ENCODE data around the gene EVL. TPM values are rescaled to one million over a fixed set of nuclear protein-coding genes. Genes with fewer than 3 reads are reported as not detected.

The EVL gene
- total and polyA plus RNA-seq, 2 donors (not counting 1 experiment from before 2014, with no cell fraction given), result 23.5 to 28.1 TPM

DNA sequence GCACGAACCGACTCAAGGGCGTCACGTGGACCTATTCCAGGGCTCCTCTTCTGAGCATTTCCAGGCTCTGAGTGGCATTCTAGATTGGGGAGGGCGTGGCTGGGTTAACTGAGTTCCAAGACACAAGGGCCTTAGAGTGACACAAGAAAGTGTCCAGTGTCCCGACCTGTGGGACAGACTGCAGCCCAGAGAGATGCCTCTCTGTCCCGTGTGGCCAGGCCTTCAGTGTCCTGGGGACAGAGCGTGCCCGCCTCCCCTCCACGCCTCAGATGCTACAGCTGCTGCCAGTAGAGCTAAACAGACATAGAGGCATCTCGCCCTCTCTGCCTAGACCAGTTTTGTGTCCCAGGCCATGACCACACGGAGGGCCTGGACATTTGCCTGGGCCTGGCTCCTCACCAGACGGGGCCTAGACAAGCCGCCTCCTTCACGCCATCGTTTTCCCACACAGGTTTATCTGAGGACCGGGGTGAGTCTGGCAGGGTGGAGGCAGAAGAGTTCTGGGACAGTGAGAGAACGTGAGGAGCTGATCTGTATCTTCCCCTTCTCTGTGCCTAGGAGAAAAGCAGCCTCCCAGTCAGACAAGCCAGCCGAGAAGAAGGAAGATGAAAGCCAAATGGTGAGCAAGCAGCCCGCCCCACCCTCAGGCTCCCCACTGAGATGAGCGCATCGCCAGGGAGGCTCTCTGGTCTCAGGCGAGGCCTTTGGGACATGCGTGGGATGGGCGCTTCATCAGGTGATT lies 67.1 kb downstream of the EVL start:
- DNase-seq (ENCODE audit: low read depth in 2 of 2), result peak in 1 of 2 donors; percentile 32
- Histone ChIP-seq H3K4me2 (ENCODE audit: extremely low read depth, insufficient read depth, low read length) (no peak overlapping the region), H3K9ac (ENCODE audit: insufficient read depth, low read length) (no peak overlapping the region), H3K27ac (ENCODE audit: insufficient read depth, low read length) (peak overlapping the region; percentile 19), H3K79me2 (ENCODE audit: control insufficient read depth, insufficient read depth, low read length) (no peaks in the 10 kb centered on the region), H4K20me1 (ENCODE audit: control insufficient read depth, extremely low read depth, insufficient read depth, low read length) (no peaks in the 10 kb centered on the region), H3K36me3 (ENCODE audit: control insufficient read depth, insufficient read depth, low read length) (no peaks in the 10 kb centered on the region), H2AFZ (ENCODE audit: low read length) (no peak overlapping the region), H3K27me3 (ENCODE audit: control insufficient read depth, insufficient read depth, low read length) (no peaks in the 10 kb centered on the region), H3K4me3 (replicated peaks in 1 of 4; ENCODE audit: control extremely low read depth in 1 of 4, insufficient read depth in 1 of 4, low read depth in 3 of 4, low read length in 4 of 4) (no peak overlapping the region), H3K9me3 (ENCODE audit: control insufficient read depth, insufficient read depth, low read depth, low read length) (no peaks in the 10 kb centered on the region), H3K4me1 (ENCODE audit: control insufficient read depth, extremely low read depth, insufficient read depth, low read length) (no peaks in the 10 kb centered on the region)
- no peak for TF ChIP-seq EZH2 (IDR thresholded peaks at IDR 0.05; ENCODE audit: low read length, missing control alignments)
- TF ChIP-seq, protein P1, sequence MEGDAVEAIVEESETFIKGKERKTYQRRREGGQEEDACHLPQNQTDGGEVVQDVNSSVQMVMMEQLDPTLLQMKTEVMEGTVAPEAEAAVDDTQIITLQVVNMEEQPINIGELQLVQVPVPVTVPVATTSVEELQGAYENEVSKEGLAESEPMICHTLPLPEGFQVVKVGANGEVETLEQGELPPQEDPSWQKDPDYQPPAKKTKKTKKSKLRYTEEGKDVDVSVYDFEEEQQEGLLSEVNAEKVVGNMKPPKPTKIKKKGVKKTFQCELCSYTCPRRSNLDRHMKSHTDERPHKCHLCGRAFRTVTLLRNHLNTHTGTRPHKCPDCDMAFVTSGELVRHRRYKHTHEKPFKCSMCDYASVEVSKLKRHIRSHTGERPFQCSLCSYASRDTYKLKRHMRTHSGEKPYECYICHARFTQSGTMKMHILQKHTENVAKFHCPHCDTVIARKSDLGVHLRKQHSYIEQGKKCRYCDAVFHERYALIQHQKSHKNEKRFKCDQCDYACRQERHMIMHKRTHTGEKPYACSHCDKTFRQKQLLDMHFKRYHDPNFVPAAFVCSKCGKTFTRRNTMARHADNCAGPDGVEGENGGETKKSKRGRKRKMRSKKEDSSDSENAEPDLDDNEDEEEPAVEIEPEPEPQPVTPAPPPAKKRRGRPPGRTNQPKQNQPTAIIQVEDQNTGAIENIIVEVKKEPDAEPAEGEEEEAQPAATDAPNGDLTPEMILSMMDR (conservative IDR thresholded peaks at IDR 0.05 in 1 of 2, IDR thresholded peaks at IDR 0.05 in 1 of 2; ENCODE audit: low read depth in 1 of 2, low read length in 2 of 2), result no peak

DNA sequence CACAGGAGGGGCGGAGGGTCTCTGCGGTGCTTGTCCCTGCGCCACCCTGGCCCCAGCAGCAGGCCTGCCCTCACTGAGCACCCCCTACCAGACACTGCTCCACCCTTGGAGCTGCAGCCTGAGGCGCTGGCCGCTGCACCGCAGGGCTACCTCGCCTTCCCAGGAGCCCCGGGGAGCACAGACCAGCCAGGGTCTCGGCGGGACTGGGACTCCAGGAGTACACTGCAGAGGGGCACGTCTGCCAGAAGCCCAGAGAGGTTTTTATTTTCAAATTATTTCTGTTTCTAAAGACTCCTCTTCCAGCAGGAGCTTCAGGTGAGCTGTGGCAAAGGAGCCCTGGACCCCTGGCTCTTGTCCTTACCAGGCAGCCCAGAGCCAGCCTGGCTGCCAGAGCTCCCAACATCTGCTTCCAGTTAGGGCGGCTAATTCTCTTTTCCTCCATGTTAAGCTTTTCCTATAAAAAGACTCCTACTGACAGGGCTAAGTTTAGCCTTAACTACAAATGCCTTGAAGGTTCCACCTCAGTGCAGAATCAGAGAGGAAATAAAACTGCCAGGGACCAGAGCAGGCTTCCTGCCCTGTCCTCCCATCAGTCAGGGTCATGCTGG lies 67.8 kb downstream of the EVL start:
- H4K20me1 ChIP-seq (ENCODE audit: control insufficient read depth, extremely low read depth, insufficient read depth, low read length), result no peaks in the 10 kb centered on the region
- H3K27me3 ChIP-seq (ENCODE audit: control insufficient read depth, insufficient read depth, low read length), result no peaks in the 10 kb centered on the region
- no peaks in the 10 kb centered on the region for H3K36me3 ChIP-seq (ENCODE audit: control insufficient read depth, insufficient read depth, low read length)
- H3K27ac ChIP-seq (ENCODE audit: insufficient read depth, low read length), result no peak overlapping the region
- no peak overlapping the region for H3K4me2 ChIP-seq (ENCODE audit: extremely low read depth, insufficient read depth, low read length)
- H2AFZ ChIP-seq (ENCODE audit: low read length), result no peak overlapping the region
- TF ChIP-seq, protein P1 (conservative IDR thresholded peaks at IDR 0.05 in 1 of 2, IDR thresholded peaks at IDR 0.05 in 1 of 2; ENCODE audit: low read depth in 1 of 2, low read length in 2 of 2), result no peak
- TF ChIP-seq EZH2 (IDR thresholded peaks at IDR 0.05; ENCODE audit: low read length, missing control alignments), result no peak
- H3K9me3 ChIP-seq (ENCODE audit: control insufficient read depth, insufficient read depth, low read depth, low read length), result no peaks in the 10 kb centered on the region
- no peak overlapping the region for H3K4me3 ChIP-seq (replicated peaks in 1 of 4; ENCODE audit: control extremely low read depth in 1 of 4, insufficient read depth in 1 of 4, low read depth in 3 of 4, low read length in 4 of 4)
- no peaks in the 10 kb centered on the region for H3K79me2 ChIP-seq (ENCODE audit: control insufficient read depth, insufficient read depth, low read length)
- DNase-seq (ENCODE audit: low read depth in 2 of 2), result no peak
- H3K9ac ChIP-seq (ENCODE audit: insufficient read depth, low read length), result no peak overlapping the region
- no peaks in the 10 kb centered on the region for H3K4me1 ChIP-seq (ENCODE audit: control insufficient read depth, extremely low read depth, insufficient read depth, low read length)

GRCh38 chr14:100134586-100134985 lies 69.4 kb downstream of the EVL start:
- Histone ChIP-seq H3K4me3 (replicated peaks in 1 of 4; ENCODE audit: control extremely low read depth in 1 of 4, insufficient read depth in 1 of 4, low read depth in 3 of 4, low read length in 4 of 4) (no peak overlapping the region), H2AFZ (ENCODE audit: low read length) (no peak overlapping the region), H3K4me2 (ENCODE audit: extremely low read depth, insufficient read depth, low read length) (no peak overlapping the region), H3K36me3 (ENCODE audit: control insufficient read depth, insufficient read depth, low read length) (no peaks in the 10 kb centered on the region), H3K27me3 (ENCODE audit: control insufficient read depth, insufficient read depth, low read length) (no peaks in the 10 kb centered on the region), H3K27ac (ENCODE audit: insufficient read depth, low read length) (no peak overlapping the region), H4K20me1 (ENCODE audit: control insufficient read depth, extremely low read depth, insufficient read depth, low read length) (no peaks in the 10 kb centered on the region), H3K79me2 (ENCODE audit: control insufficient read depth, insufficient read depth, low read length) (no peaks in the 10 kb centered on the region), H3K9ac (ENCODE audit: insufficient read depth, low read length) (no peak overlapping the region), H3K9me3 (ENCODE audit: control insufficient read depth, insufficient read depth, low read depth, low read length) (no peaks in the 10 kb centered on the region), H3K4me1 (ENCODE audit: control insufficient read depth, extremely low read depth, insufficient read depth, low read length) (no peaks in the 10 kb centered on the region)
- TF ChIP-seq EZH2 (IDR thresholded peaks at IDR 0.05; ENCODE audit: low read length, missing control alignments), result no peak
- TF ChIP-seq, protein P1 (conservative IDR thresholded peaks at IDR 0.05 in 1 of 2, IDR thresholded peaks at IDR 0.05 in 1 of 2; ENCODE audit: low read depth in 1 of 2, low read length in 2 of 2), result no peak
- no peak for DNase-seq (ENCODE audit: low read depth in 2 of 2)

Data from fibroblast of lung (primary cell).